ENCODE results near the gene SDF2L1.

DNA sequence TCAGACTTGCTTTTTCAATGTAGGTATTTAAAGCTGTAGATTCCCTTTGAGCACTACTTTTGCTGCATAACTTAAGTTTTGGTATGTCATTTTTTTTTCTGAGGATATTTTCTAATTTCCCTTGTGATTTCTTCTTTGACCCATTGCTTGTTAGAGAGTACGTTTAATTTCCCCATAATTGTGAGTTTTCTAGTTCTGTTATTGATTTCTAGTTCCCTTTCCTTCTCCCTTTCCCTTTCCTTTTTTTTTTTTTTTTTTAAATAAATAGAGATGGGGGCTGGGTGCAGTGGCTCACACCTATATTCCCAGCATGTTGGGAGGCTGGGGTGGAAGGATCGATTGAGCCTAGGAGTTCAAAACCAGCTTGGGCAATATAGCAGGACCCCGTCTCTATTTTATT lies 43.8 kb upstream of the SDF2L1 start:
- TF ChIP-seq TAF1 (IDR thresholded peaks at IDR 0.05; ENCODE audit: low read depth, low read length) (no peak), POLR2A (IDR thresholded peaks at IDR 0.05; ENCODE audit: low read depth, low read length) (no peak), SPI1 (IDR thresholded peaks at IDR 0.05; ENCODE audit: low read depth, low read length) (no peak)

All from GM12891 (cell line).